GM19035 (cell line): Measurements from ENCODE around the gene GUCA2A.

ENCODE experiments used
- ATAC-seq: cut with Tn5 transposase; IDR thresholded peaks from one replicate; pipeline ENCODE4 v1.9.1; 2021; ENCODE audit not compliant: unreplicated experiment

Gene GUCA2A

DNA sequence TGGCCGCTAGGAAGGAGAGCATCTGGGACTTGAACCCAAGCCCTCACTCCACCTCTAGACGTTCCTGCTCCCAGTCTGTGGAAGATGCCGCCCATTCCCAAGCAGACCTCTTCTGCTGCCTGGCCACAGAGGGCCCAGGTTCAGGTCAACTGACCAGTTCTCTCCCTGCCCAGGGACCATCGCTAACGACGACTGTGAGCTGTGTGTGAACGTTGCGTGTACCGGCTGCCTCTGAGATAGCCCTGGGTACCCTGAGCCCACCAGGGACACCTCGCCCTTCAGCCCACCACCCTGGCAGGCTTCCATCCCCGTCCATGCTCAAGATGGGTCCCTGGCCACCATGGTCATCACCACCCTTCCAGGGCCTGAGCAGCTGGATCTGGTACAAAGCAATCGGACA is 9.2 kb downstream of the GUCA2A start:
- ATAC-seq, result no peak

GRCh38 chr1:42154685-42155084 is 9.9 kb downstream of the GUCA2A start:
- ATAC-seq, result no peak

DNA sequence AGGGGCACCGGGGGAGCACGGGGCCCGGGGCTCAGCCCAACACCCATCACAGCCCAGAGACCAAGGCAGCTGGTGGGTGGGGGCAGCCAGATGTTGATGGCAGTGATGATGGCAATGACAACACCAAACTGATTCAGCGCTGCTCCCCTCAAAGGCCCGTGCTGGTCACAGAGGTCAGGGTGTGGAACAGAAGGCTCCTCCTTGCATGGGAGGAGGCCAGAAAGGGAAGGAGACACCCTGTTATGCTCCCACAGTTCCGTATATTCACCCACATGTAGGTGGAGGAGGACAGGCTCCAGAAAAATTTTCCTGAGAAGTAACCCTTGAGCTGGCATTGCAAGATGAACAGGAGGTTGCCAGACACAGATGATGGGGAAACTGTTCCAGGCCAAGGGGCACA is 10.9 kb downstream of the GUCA2A start:
- ATAC-seq, result no peak

GRCh38 chr1:42152907-42153600 is 11.5 kb downstream of the GUCA2A start, which contains the start of gene GUCA2B:
Gene GUCA2B, plus strand, starts transcription at chr1:42153410. Its CDS starts 41 bp downstream, at chr1:42153451.
- ATAC-seq, result no peak

DNA sequence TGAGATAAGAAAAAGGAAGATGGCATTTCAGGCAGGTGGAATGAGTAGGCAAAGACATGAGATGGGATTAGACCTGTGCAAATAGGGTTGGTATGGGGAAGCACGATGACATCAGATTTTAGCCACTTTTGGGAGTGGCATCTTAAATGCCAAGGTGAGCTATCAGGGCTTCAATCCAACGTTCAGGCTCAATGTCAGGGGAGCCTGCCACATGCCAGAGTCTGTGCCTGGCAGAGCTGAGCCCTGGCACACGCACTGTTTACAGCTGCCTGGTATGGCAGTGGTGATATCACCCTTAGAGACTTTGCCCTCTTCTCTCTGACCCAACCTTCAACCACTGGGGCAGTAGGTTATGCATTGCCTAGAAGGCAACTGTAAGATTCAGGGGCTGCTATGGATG is 12.4 kb downstream of the GUCA2A start:
- no peak for ATAC-seq

DNA sequence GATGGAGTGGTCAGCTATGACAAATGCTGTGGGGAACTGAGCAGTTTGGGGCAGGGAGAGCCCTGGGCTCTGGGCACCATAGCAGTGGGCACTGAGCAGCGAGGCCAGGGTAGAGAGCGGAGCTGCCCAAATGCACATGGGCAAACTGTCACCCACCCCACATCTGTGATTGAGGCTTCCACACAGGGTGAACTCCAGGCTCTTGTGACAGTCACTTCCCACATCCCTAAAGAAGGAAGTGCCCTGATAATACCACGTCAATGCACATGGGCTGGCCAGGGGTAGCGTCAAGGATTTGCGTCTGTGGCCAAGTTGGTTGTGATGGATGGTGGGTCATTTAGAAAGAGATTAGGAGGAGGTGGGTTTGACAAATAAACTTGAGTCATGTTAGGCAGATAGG is 13.9 kb downstream of the GUCA2A start:
- ATAC-seq, result no peak

- ATAC-seq, result no peak
These were observed 16.4 kb downstream of the GUCA2A start for GRCh38 chr1:42148166-42148565.

GRCh38 chr1:42146626-42147320 is 17.8 kb downstream of the GUCA2A start:
- ATAC-seq, result no peak

DNA sequence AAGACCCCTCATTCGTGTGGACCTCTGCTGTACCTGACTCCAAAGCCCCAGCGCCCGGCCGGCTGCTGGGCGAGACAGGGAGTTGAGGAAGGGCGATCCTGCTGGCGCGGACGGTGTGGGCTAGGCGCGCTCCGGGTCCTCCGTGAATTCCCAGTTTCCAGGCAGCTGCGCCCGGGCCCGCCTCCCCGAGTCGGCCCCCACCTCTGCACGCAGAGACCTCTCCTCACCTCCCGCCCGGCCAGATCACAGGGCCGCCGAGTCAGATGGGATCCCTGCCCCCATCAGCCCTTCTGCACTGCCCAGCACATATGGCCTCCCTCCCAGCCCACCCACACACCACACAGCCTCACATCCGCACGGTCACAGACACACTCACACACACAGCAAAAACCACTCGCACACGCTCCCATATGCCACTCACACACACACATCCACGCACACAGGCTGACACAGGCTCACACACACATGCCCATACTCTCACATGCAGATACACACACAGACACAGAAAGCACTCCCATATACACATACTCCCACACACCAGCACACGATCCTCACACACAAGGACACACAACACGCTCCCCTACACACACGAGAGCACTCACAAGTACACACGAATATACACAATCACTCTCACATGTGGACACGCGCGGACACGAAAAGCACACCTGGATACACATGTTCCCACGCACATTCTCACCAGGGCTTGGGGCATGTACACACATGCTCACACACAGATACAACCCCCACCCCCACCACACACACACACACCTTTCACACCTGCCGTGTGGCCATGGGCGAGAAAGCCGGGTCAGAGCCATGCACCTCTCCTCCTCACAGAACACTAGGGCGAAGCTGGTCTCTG is 18.6 kb downstream of the GUCA2A start:
- ATAC-seq, result no peak

- ATAC-seq, result no peak
These were observed 19.2 kb downstream of the GUCA2A start for GRCh38 chr1:42145389-42145716.

GRCh38 chr1:42144711-42145388 is 19.7 kb downstream of the GUCA2A start:
- no peak for ATAC-seq

DNA sequence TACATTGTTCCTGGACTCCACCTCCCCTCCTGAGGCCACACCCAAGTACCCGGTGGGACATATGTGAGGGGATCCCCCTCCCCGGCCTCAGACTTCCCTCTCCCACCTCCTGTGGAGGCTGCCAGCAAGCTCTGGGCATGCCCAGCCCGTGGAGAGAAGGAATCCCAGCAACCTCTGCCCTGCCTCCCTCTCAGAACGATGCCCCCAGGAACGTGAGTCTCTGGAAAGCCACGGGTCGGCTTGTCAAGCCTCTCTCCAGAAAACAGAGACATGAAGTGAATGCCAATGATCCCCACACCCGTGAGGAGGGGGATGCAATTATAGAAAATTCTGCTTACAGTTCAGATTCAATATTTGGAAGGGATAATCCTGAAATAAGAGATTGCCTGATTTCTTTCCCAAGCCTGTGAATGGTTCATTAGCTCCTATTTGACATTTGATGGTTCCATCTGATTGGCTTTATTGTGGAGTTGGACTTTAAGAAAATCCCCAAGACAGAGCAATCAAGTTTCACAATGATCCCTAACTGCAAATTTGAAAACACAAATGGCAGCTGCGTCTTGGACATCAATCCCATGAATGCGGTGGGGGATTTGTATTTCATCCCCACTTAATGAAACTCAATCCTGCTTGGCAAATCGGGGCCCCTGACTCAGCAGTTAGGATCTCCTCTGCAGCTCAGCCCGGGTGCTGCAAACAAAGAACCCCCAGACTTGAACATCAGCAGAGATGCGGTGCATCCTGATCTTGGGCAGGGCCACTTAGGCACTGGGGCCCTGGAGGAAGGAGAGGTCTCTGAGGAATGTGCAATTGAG is 20.4 kb downstream of the GUCA2A start:
- ATAC-seq, result no peak

DNA sequence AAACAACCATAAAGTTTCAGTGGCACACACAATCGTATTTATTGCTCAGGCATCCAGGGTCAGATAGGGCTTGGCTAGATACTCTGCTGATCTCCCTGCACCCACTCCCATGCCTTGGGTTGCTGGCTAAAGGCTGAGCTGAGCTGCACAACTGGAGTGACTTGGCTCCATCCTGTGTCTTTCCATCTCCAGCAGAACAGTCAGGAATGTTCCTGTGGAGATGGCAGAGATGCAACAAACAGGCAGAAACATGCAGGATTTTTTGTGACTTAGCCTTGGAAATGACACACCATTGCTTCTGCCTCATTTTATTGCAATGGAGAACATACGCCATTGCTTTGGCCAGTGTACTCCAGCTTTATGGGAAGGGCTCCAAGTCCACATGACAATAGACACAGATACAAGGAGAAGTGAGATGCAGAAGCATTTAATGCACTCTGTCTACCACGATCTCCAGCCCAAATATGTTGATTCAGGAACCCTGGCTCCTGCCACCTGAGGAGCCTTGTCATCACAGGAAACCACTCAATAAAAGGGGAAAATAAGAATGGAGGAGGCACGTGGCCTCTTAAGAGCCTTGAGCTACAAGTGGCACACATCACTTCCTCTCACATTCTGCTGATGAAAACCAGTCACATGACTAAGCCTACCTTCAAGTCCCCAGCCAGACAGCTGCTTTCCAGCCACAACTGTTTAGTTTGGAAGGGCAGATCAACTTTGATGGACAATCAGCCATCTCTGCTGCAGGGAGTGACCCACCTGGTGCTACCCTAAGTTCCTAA is 21.5 kb downstream of the GUCA2A start:
- no peak for ATAC-seq

GRCh38 chr1:42141978-42142377 is 22.6 kb downstream of the GUCA2A start:
- ATAC-seq, result no peak

DNA sequence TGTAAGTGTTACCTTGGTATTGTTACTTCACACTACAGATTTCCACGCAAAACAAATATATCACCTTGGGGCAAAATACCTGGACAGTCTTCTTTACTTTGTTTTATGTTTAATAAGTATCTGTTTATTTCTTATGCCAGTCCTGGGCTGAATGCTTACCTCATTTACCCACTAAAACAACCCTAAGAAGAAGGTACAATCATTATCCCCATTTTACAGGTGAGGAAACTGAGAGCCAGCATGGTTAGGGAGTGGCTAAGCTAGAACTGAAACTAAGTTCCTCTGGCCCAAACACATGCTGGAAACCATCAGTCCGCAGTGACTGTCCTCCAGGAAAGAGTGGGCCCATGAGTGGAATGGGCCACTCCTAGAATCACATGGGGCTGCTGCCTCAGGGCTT is 24.4 kb downstream of the GUCA2A start:
- ATAC-seq, result no peak

- no peak for ATAC-seq
These were observed 25.1 kb downstream of the GUCA2A start for GRCh38 chr1:42139444-42139843.

GRCh38 chr1:42138586-42138985 is 26.0 kb downstream of the GUCA2A start:
- no peak for ATAC-seq

DNA sequence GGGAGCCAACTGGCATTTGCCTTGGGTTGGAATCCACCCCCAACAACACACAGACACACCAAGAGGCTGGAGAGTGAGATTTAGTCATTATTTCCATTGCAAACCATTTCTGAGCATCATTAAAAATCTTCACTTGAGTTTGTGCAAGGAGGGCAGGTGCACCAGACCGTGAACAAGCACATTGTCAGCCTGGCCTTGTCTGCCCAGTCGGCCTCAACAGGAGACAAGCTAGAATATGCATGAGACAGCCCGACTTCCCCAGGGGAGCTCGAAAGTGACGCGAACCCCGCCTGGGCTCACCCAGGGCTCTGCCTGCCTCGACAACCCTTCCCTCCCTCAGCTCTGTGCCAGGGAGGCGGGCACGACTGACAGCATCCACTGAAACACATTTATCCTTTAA is 26.8 kb downstream of the GUCA2A start:
- ATAC-seq, result no peak

GRCh38 chr1:42136466-42136865 is 28.1 kb downstream of the GUCA2A start:
- ATAC-seq, result no peak

- no peak for ATAC-seq
These were observed 29.1 kb downstream of the GUCA2A start for GRCh38 chr1:42135426-42135825.
